CD4-positive, alpha-beta T cell treated with Interleukin-17A for 1 hour (primary cell): ENCODE measurements around the gene RIMBP2.

Experiments
- DNase-seq: peaks from one replicate; pipeline ENCODE4 v3.0.0-alpha.2; 2020

RIMBP2 gene

DNA sequence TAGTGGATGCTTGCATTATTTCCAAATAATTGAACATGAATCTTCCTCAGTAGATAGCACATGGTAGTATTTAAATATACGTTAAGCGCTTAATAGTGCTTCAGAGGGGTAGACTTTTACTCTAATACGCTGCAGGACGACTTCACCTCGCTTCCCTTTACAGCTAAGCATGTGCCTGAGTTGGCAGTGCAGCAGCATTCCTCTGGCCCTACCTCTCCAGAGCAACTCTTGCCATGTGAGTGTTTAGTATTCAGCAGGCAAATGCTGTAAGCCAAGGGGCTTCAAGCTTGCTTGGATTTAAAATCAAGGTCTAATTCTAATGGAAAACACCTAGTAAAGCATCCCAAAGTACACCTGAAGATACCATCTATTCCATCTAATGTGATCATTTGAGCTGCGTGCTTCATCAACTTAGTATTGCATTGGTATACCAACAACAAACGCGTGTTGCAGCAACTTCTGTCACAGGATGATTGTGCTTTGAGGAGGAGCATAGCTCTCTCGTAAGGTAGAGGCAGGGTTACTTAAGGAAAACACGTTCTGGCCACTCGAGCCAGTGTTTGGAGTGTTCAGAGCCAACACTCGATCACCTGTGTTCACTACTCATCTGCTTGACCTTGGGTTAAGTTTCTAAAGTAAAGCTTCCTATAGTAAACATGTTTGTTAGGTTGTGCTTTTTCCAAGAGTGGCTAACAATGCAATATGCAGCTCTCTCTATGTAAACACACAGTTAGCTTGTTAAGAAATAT is 317.8 kb downstream of the RIMBP2 start:
- DNase-seq = no peak

DNA sequence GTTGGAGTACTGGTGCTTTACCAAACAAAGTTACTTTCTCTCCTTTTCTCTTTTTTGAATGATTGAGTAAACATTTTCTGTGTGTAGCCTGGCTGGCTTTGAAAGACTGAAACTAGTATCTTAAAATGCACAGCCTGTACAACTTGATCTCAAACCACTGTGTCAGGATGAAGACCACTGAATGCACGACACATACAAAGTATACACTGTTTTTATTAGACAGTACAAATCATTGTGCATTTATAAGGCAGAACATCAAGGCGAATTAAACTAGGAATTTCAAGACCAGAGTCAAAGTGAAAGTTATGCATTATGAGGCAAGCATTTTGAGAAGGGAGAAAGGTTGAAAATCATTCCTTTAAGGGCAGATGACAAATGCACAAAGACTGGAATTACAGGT is 319.4 kb downstream of the RIMBP2 start:
- DNase-seq = no peak

DNA sequence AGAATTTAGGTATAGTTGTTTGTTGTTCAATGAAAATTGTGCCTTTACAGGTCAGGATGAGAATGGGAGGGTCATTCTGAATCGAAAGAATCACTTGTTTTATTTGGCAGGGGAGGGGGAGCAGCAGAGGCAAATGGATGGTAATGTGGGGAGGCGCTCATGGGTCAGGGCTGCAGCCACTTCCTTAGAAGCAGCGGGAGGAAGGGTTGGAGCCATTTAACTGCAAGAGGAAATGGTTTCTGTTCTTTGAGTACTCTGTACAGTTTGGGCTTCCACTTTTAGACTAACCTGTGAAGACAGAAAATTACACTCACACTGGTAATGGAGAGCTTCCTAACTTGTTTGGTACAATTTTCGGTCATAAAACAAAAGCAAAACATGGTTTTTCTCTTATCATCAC is 321.2 kb downstream of the RIMBP2 start:
- DNase-seq = no peak

GRCh38 chr12:130391186-130391585 is 324.9 kb downstream of the RIMBP2 start:
- no peak for DNase-seq

- no peak for DNase-seq
These were observed 330.9 kb downstream of the RIMBP2 start for GRCh38 chr12:130385193-130385592.

- DNase-seq = no peak
These were observed 331.9 kb downstream of the RIMBP2 start for GRCh38 chr12:130384234-130384633.

GRCh38 chr12:130382818-130383217 is 333.3 kb downstream of the RIMBP2 start:
- no peak for DNase-seq

GRCh38 chr12:130375296-130376287 is 340.5 kb downstream of the RIMBP2 start:
- DNase-seq = no peak

GRCh38 chr12:130374083-130374482 is 342.0 kb downstream of the RIMBP2 start:
- no peak for DNase-seq

DNA sequence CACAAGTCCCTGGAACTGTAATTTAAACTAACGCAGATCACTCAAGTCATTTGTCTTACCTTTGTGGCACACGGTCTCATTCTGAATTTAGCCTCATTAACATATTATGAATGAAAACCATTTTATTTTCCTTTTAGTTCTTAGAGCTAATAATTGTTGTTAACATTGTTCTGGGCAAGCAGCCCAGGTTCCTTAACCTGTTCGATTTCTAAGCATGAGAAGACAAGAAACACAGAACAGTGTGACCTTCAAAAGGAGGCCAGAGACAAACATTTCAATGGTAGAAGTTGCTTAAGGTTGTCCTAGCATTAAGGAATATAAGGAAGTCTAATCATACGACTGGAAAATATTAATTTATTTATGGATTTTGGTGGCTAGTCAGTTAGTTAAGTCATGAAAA is 343.2 kb downstream of the RIMBP2 start:
- no peak for DNase-seq

GRCh38 chr12:130371296-130371695 is 344.8 kb downstream of the RIMBP2 start:
- no peak for DNase-seq

DNA sequence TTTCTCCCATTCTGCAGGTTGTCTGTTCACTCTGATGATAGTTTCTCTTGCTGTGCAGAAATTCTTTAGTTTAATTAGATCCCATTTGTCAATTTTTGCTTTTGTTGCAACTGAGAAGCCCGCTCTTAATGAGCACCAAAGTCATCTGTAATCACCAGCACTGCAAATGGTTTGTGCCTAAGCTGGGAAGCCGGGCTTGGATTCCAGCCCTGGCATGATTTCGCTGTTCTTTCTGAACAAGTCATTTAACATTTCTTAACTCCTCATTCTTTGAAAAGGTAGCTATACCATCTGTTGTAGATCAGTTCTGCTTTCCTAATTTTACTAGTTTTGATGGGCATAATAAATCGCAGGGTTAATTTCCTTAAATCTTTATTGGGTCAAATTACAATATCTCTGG is 346.3 kb downstream of the RIMBP2 start:
- no peak for DNase-seq

DNA sequence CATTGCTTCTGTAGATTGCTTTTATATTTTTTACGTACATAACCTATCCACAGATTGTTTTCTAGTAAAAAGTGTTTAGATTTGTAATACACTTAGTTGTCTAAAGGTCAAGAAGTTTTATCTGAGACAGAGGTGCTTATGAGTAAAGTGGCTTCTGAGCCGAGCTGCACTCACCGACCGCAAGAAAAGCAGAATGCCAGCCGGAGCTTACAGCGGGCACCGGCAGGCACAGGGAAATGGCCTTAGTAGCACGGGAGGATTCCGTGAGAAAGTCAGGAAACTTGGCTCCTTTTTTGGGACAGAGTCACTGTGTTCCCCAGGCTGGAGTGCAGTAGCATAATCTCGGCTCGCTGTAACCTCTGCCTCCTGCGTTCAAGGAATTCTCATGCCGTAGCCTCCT is 348.6 kb downstream of the RIMBP2 start:
- no peak for DNase-seq

- no peak for DNase-seq
These were observed 349.1 kb downstream of the RIMBP2 start for GRCh38 chr12:130367003-130367402.

DNA sequence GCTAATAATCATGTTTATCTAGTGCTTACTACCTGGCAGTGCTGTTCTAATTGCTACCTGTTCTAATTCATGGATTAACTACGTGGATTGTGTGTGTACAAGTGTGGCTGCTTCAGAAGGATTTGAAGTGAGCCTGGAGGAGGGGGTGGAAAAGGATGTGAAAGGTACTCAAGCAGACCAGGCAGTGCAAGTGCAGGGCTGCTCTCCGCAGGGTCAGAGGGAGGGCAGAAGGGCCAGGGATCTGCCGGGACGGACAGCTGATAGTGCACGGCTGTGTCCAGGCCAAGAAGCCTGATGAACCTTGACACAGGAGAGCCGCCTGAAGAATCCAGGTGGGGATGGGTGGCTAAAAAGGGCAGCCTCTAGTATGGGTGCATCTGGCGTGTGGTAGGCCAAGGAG is 349.9 kb downstream of the RIMBP2 start:
- no peak for DNase-seq

- DNase-seq = no peak
These were observed 351.5 kb downstream of the RIMBP2 start for GRCh38 chr12:130364578-130364977.

- no peak for DNase-seq
These were observed 354.0 kb downstream of the RIMBP2 start for GRCh38 chr12:130362060-130362459.

DNA sequence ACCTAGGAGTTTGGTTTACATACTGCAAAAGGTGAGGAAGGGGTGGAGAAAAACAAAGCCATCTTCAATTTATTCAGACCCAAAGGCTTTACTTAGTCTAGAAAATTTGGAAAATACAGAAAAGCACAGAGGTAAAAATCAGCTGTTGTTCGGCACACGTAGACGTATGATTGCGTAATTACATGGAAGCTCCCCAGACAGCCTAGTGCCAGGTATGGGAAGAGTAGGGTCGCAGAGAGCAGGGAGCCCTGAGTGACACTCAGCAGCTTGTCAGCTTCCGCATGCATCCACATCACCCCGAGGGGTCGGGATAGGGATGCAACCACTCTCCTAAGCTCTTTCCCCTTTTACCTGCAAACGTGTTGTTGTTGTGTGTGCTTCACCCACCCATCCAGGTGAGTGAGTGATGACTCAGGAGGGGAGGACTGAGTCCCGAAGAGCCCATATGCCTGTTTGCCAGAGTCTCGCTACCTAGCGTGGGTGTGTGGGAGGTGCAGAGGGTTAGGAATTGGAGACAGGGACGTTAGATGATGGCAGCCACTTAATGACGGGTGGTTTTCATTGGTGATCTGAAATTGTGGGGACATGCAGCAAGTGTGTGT is 358.3 kb downstream of the RIMBP2 start:
- no peak for DNase-seq

DNA sequence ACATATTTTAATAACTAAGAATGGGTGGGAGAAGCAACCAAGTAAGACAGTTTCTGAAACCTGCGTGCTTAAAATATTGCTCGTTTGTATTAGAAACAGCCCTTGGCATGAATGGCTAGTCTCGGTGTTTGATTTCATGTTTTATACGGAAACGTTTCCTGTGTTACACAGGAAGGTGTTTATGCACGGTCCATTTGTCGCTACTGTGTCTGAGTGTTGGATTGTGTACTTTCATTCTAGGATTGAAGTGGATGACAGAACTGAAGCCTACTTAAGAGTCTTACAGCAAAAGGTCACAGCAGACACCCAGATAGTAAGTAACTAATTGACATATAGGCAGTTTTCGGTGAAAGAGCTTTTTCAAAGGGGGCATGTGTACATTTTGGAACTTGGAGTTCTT is 358.9 kb downstream of the RIMBP2 start:
- DNase-seq = no peak

DNA sequence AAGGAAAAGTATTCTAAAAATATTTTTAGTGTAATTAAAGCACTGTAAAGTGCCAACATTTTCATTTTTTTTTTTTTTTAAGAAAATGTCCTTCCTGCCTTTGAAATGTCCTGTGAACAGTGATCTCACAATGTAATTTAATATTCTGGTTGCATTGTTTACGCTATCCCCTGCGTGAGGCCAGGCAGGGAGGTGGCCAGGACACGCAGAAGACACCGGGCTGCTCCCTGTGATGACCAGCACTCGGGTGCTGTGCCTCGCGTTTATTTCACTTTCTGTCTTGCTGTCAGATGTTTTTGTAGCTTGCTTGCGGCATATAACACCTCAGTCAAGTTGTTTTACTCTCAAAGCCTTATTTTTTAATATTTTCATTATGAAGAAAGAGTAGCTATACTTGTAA is 359.9 kb downstream of the RIMBP2 start:
- no peak for DNase-seq

DNA sequence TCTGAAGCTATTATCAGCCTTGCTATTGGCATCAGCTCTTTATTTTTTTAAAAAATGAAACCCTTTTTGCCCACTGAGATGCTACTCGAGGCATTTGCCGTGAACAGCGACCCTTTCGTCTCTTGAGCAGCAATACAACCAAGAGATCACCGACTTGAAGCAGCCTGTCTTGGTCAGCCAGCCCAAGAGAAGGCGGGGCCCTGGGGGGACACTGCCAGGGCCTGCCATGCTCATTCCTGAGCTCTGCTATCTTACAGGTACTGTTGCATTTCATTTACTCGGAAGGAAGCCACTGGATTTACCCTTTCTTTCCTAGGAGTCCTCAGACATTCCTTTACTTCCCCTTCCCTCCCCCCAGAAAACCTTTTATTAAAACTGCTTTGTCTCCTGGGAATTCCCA is 361.7 kb downstream of the RIMBP2 start:
- no peak for DNase-seq

GRCh38 chr12:130353081-130353480 is 363.0 kb downstream of the RIMBP2 start:
- DNase-seq = no peak

- no peak for DNase-seq
These were observed 364.8 kb downstream of the RIMBP2 start for GRCh38 chr12:130351326-130351725.

DNA sequence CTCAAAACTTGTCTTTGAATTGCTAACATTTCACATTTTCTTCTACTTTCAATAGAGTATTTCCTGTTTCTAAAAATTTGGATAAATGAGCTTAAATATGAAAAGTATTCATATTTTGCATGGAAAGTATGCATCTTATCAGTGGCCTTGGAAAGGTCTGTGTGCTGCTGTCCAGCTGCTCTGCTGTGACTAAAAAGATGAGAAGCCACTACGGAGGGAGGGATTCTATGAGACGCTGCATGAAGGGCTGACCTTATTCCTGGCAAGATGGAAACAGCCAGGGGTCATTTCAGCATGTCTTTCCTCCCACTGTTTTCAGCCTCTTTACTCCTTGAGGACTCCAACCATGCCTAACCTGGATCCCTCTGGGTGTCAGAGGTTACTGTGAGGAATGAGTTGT is 365.4 kb downstream of the RIMBP2 start:
- DNase-seq = no peak
